Smooth muscle cell (in vitro differentiated cells): ENCODE measurements around the gene DHRS7B. TPM values are rescaled to one million over a fixed set of nuclear protein-coding genes. Genes with fewer than 3 reads are reported as not detected.
"Not testable (repeated sequence)": the region's sequence is repeated elsewhere in the genome, so short reads cannot be mapped to it uniquely, and the experiment has no call there.

Experiments used
- DNase-seq: peaks from one replicate; lab custom pipeline; 2025; ENCODE audit not compliant: unreplicated experiment; lab: John Stamatoyannopoulos, UW
- H2AFZ ChIP-seq: fragments of 200-600 bp; sonication (generic); 2 replicates; pipeline ENCODE4 v1.6.0; 2016; ENCODE audit warnings: antibody characterized with exemption, low read depth, mild to moderate bottlenecking
- H3F3A ChIP-seq: fragments of 200-600 bp; sonication (generic); 2 replicates; pipeline ENCODE4 v1.6.0; 2017; ENCODE audit warnings: antibody characterized with exemption, low read depth
- H3K27ac ChIP-seq: fragments of 200-600 bp; sonication (generic); 2 replicates; pipeline ENCODE4 v1.5.1; 2016; ENCODE audit warnings: low read depth, mild to moderate bottlenecking
- H3K27me3 ChIP-seq: fragments of 200-600 bp; sonication (generic); 2 replicates; pipeline ENCODE4 v1.6.1; 2016; ENCODE audit warnings: low read depth, mild to moderate bottlenecking
- H3K36me3 ChIP-seq: fragments of 200-600 bp; sonication (generic); 2 replicates; pipeline ENCODE4 v1.5.1; 2016; ENCODE audit warnings: low read depth
- H3K4me1 ChIP-seq: fragments of 200-600 bp; sonication (generic); 2 replicates; pipeline ENCODE4 v1.5.1; 2016; ENCODE audit warnings: low read depth
- H3K4me2 ChIP-seq: fragments of 200-600 bp; sonication (generic); 2 replicates; pipeline ENCODE4 v1.6.0; 2016; ENCODE audit warnings: mild to moderate bottlenecking
- H3K4me3 ChIP-seq: fragments of 200-600 bp; sonication (generic); 2 replicates; pipeline ENCODE4 v1.5.1; 2016; ENCODE audit warnings: mild to moderate bottlenecking
- H3K79me2 ChIP-seq: fragments of 200-600 bp; sonication (generic); 2 replicates; pipeline ENCODE4 v1.6.0; 2016; ENCODE audit warnings: low read depth, mild to moderate bottlenecking
- H3K9ac ChIP-seq: fragments of 200-600 bp; sonication (generic); 2 replicates; pipeline ENCODE4 v1.6.0; 2016; ENCODE audit warnings: low read depth
- H3K9me3 ChIP-seq: fragments of 200-600 bp; sonication (generic); replicated peaks from 2 replicates; pipeline ENCODE4 v1.5.1; 2016; ENCODE audit warnings: low read depth
- H4K20me1 ChIP-seq: fragments of 200-600 bp; sonication (generic); 2 replicates; pipeline ENCODE4 v1.6.0; 2016; ENCODE audit warnings: low read depth
- CTCF ChIP-seq: fragments of 200-600 bp; sonication (generic); IDR thresholded peaks from 2 replicates; pipeline ENCODE4 v1.5.1; 2017; ENCODE audit warnings: borderline replicate concordance, mild to moderate bottlenecking, antibody characterized with exemption; ENCODE audit not compliant: insufficient read depth, poor library complexity, severe bottlenecking
- WGBS: methylation state at CpG from one replicate; pipeline ENCODE4 v1.1.7; 2016; ENCODE audit warnings: low lambda C conversion rate; 5-methylcytosine and 5-hydroxymethylcytosine counted together
- polyA plus RNA-seq: library from polyadenylated mRNA; unstranded; fragments of >200 nt; fragmentation: Nextera tagmentation; extraction: Ambion mirVana; gene quantifications from 2 replicates; pipeline ENCODE4 v1.2.1, GENCODE V29; 2016
- total RNA-seq: library from RNA; depleted of rRNA; stranded (reverse); fragments of >200 nt; gene quantifications from 2 replicates; pipeline ENCODE4 v1.2.3, GENCODE V29; 2014

The DHRS7B gene
- total and polyA plus RNA-seq, 2 experiments from 2014 or later, result 30.0 to 32.5 TPM

- no peaks in the 10 kb centered on the region for H3K27me3 ChIP-seq
- no peak overlapping the region for H3K9ac ChIP-seq
- no peak overlapping the region for H2AFZ ChIP-seq
- H3K4me1 ChIP-seq, result no peaks in the 10 kb centered on the region
- TF ChIP-seq CTCF, result no peak
- H3K4me3 ChIP-seq, result no peak overlapping the region
- no peak overlapping the region for H3K27ac ChIP-seq
- no peaks in the 10 kb centered on the region for H3F3A ChIP-seq
- H4K20me1 ChIP-seq, result peaks cover 42% of the 10 kb centered on the region
- no peak overlapping the region for H3K4me2 ChIP-seq
- WGBS, result 93% methylated on average over 2 of the region's 2 CpGs
- no peaks in the 10 kb centered on the region for H3K36me3 ChIP-seq
- DNase-seq, result no peak
- no peaks in the 10 kb centered on the region for H3K9me3 ChIP-seq
- peaks cover 3% of the 10 kb centered on the region for H3K79me2 ChIP-seq
Measured at GRCh38 chr17:21191698-21192097, 64.9 kb downstream of the DHRS7B start.

GRCh38 chr17:21192414-21192813, 65.7 kb downstream of the DHRS7B start:
- not testable (repeated sequence) for H3K79me2 ChIP-seq, H3K9me3 ChIP-seq, H3K27ac ChIP-seq, H3K27me3 ChIP-seq, H2AFZ ChIP-seq, H3K36me3 ChIP-seq, H3K9ac ChIP-seq, H3F3A ChIP-seq, DNase-seq, H3K4me1 ChIP-seq, H3K4me3 ChIP-seq, H3K4me2 ChIP-seq
- 95% methylated on average over 7 of the region's 7 CpGs for WGBS
- H4K20me1 ChIP-seq, result peaks cover 49% of the 10 kb centered on the region

GRCh38 chr17:21193031-21193430, 66.3 kb downstream of the DHRS7B start:
- Histone ChIP-seq H3K79me2 (peaks cover 6% of the 10 kb centered on the region), H3F3A (no peaks in the 10 kb centered on the region), H4K20me1 (peaks cover 55% of the 10 kb centered on the region), H2AFZ (no peak overlapping the region), H3K27me3 (no peaks in the 10 kb centered on the region), H3K9me3 (no peaks in the 10 kb centered on the region), H3K4me3 (no peak overlapping the region), H3K4me2 (no peak overlapping the region), H3K9ac (no peak overlapping the region), H3K36me3 (no peaks in the 10 kb centered on the region), H3K27ac (no peak overlapping the region), H3K4me1 (no peaks in the 10 kb centered on the region)
- whole genome bisulfite sequencing, result 93% methylated on average over 5 of the region's 5 CpGs
- no peak for DNase-seq
- TF ChIP-seq CTCF, result no peak

- H3K27ac ChIP-seq, result no peak overlapping the region
Measured at GRCh38 chr17:21194226-21194625, 67.5 kb downstream of the DHRS7B start.

More at GRCh38 chr17:21194226-21194625, 67.5 kb downstream of the DHRS7B start:
- no peak overlapping the region for H3K9ac ChIP-seq
- H3K27me3 ChIP-seq, result no peaks in the 10 kb centered on the region
- no peak overlapping the region for H2AFZ ChIP-seq
- H3F3A ChIP-seq, result no peaks in the 10 kb centered on the region
- H3K9me3 ChIP-seq, result no peaks in the 10 kb centered on the region
- H3K36me3 ChIP-seq, result no peaks in the 10 kb centered on the region
- H3K79me2 ChIP-seq, result peaks cover 15% of the 10 kb centered on the region
- H3K4me3 ChIP-seq, result no peak overlapping the region
- no peak for DNase-seq
- 86% methylated on average over 8 of the region's 8 CpGs for WGBS
- H3K4me2 ChIP-seq, result no peak overlapping the region
- H4K20me1 ChIP-seq, result peaks cover 67% of the 10 kb centered on the region
- H3K4me1 ChIP-seq, result peaks cover under 1% of the 10 kb centered on the region
- no peak for TF ChIP-seq CTCF
